Lower lobe of right lung (tissue), 2 donors: ENCODE results near the gene OTOP1. TPM values are rescaled to one million over a fixed set of nuclear protein-coding genes. Genes with fewer than 3 reads are reported as not detected.
"Not testable (repeated sequence)": the region's sequence is repeated elsewhere in the genome, so short reads cannot be mapped to it uniquely, and the experiment has no call there.

ENCODE experiments used
- ATAC-seq, 2 donors: fragments of 200-7000 bp; cut with Tn5 transposase; one replicate each; pipeline ENCODE4 v1.9.1; 2020 to 2022; ENCODE audit warnings: mild to moderate bottlenecking in 2 of 2, moderate library complexity in 2 of 2
- DNase-seq: peaks from one replicate; pipeline ENCODE4 v3.0.0-alpha.2; 2020
- H3K27ac ChIP-seq: fragments of 200-600 bp; one replicate; pipeline ENCODE4 v1.8.0; 2022
- H3K27me3 ChIP-seq: fragments of 200-600 bp; one replicate; pipeline ENCODE4 v1.8.0; 2022; ENCODE audit warnings: low read depth
- H3K36me3 ChIP-seq: fragments of 200-600 bp; one replicate; pipeline ENCODE4 v1.8.0; 2022; ENCODE audit warnings: mild to moderate bottlenecking
- H3K4me1 ChIP-seq: fragments of 200-600 bp; one replicate; pipeline ENCODE4 v1.8.0; 2022
- H3K4me3 ChIP-seq: fragments of 200-600 bp; one replicate; pipeline ENCODE4 v1.8.0; 2022; ENCODE audit warnings: mild to moderate bottlenecking
- H3K9me3 ChIP-seq: fragments of 200-600 bp; one replicate; pipeline ENCODE4 v1.8.0; 2022
- intact Hi-C: fragments of 100-400 bp; cut with DNase I; formaldehyde crosslinking; loops from one replicate; pipeline ENCODE4 v1.11.0; 2022
- total RNA-seq: library from RNA; stranded (reverse); fragmentation: NEBNext Ultra II Directional; extraction: Animal tissue kit (Norgen Biotek cat#: 25700); gene quantifications from one replicate; pipeline ENCODE4 v1.2.1, GENCODE V29; 2021
- TF ChIP-seq, protein P1 (sequence below): fragments of 200-600 bp; IDR thresholded peaks from one replicate; pipeline ENCODE4 v1.8.0; 2022; ENCODE audit warnings: antibody characterized with exemption, mild to moderate bottlenecking
- donor health status: DM: no; HTN: yes; CAD: no; lungs with severe emphysema.

OTOP1 gene
- total RNA-seq, 1 donor from 2014 or later, result not detected

DNA sequence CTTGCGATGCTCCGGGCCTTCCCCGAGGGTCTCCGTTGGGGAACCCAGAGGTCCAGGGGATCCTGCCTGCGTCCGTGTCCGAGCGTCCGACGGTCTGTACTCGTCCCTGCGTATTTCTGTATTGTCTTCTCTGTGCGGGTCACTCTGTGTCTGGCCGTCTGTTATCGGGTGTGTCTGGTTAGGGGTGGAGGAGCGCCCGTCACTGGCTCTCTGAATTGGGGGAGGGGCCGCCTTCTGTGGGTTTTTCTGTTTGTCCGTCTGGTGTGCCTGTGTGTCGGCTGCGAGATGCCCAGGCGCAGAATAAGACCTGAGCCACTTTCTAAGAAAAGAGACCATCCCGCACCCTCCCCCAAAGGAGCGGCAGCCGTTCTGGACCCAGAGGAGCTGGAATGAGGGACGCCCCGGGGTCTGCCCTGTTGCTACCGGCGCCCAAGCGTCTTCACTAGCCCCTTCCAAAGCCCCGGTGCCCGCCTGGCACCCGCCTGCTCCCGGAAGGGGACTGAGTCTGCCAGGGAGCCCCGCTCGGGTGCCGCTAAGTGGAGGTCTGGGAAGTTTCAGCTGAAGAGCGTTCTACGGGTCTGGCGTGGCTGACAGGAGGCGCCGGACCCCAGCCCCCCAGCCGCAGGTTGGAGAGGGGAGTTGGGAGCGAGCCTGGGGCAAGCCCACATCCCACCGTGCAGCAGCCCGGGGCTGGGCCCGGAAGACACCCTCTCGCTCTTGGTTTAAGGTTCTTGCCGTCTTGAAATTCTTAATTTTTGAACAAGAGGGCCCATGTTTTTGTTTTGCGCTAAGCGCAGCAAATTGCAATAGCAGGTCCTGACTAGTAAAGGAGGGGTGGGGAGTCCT is 1.0 kb upstream of the OTOP1 start:
- Histone ChIP-seq H3K27me3 (peaks cover 45% of the 10 kb centered on the region), H3K4me1 (no peaks in the 10 kb centered on the region), H3K9me3 (no peaks in the 10 kb centered on the region), H3K4me3 (no peak overlapping the region), H3K36me3 (no peaks in the 10 kb centered on the region), H3K27ac (no peak overlapping the region)
- no peak for DNase-seq
- ATAC-seq, result no peak
- intact Hi-C loops, result no loop called here
- TF ChIP-seq, protein P1, sequence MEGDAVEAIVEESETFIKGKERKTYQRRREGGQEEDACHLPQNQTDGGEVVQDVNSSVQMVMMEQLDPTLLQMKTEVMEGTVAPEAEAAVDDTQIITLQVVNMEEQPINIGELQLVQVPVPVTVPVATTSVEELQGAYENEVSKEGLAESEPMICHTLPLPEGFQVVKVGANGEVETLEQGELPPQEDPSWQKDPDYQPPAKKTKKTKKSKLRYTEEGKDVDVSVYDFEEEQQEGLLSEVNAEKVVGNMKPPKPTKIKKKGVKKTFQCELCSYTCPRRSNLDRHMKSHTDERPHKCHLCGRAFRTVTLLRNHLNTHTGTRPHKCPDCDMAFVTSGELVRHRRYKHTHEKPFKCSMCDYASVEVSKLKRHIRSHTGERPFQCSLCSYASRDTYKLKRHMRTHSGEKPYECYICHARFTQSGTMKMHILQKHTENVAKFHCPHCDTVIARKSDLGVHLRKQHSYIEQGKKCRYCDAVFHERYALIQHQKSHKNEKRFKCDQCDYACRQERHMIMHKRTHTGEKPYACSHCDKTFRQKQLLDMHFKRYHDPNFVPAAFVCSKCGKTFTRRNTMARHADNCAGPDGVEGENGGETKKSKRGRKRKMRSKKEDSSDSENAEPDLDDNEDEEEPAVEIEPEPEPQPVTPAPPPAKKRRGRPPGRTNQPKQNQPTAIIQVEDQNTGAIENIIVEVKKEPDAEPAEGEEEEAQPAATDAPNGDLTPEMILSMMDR, result no peak

DNA sequence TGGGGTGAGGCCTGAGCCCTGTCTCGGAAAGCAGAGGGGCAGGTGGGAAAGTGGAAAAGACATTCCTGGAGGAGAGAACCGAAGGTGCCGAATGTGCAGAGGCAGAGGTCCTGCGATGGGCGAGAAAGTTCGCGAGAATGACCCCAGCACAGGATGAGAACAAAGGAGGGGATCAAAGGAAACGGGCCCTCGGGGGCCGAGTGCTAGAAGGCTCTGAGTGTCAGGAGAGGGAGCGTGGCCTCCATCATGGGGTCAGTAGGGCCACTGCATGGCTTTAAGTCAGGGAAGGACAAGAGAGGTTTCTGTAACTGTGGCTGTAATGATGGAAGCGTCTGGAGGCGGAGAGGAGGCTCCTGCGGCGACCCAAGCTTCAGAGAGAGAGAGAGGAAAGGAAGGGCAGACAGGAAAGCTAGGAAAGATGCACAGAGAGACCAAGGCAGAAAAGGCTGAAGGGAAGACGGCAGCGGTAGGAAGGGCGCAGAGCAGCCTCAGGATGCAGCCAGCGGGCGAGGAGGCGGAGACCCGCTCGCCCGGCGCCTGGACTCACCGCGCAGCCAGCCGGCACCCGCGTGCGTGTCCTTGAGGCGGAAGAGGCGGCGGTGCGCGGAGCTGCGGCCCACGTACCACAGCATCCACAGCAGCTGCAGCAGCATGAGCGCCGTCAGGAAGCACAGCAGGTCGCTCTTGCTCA is 669 bp downstream of the OTOP1 start:
- no peak overlapping the region for H3K27ac ChIP-seq
- peaks cover 57% of the 10 kb centered on the region for H3K27me3 ChIP-seq
- TF ChIP-seq, protein P1, result no peak
- intact Hi-C loops, result no loop called here
- no peak for DNase-seq
- no peaks in the 10 kb centered on the region for H3K9me3 ChIP-seq
- H3K4me1 ChIP-seq, result no peaks in the 10 kb centered on the region
- H3K36me3 ChIP-seq, result no peaks in the 10 kb centered on the region
- no peak overlapping the region for H3K4me3 ChIP-seq
- no peak for ATAC-seq

DNA sequence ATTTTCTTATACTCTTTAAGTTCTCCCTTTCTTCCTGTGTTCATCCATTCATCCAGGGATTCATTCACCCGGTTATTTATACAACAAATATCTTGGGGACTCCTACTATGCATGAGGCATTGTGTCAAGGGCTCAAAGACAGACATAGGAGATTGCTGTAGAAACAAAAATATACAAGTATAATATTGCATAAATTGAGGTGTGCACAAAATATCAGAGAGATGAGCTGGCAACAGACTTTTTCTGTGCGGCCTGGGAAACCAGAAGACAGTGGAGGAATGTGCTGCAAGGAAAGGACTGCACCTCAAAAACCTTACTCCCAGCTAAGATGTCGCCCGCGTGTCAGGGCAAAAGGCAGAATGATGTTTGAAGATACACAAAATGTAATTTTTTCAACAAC is 9.6 kb downstream of the OTOP1 start:
- H3K4me3 ChIP-seq, result no peak overlapping the region
- H3K9me3 ChIP-seq, result no peaks in the 10 kb centered on the region
- H3K4me1 ChIP-seq, result no peaks in the 10 kb centered on the region
- ATAC-seq (no peak), DNase-seq (no peak)
- no peak overlapping the region for H3K27ac ChIP-seq
- H3K36me3 ChIP-seq, result no peaks in the 10 kb centered on the region
- intact Hi-C loops, result no loop called here
- peaks cover 8% of the 10 kb centered on the region for H3K27me3 ChIP-seq
- TF ChIP-seq, protein P1, result no peak

DNA sequence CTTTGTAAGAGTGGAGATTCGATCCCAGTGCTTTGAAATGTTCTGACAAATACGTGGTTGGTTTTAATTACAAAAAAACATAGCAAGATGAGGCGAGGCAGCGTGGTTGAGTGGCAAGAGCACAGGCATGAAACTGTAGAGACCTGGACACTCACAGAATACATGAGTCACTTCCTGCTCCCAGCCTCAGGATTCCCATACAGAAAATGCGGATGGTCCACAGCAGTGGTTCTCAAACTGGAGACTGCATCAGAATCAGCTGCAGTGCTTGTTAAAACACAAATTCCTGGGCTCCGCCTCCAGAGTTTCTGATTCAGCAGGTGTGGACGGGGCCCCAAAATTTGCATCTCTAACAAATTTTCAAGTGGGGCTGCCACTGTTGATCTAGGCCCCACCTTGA is 10.1 kb downstream of the OTOP1 start:
- no peaks in the 10 kb centered on the region for H3K36me3 ChIP-seq
- H3K4me1 ChIP-seq, result no peaks in the 10 kb centered on the region
- H3K27me3 ChIP-seq, result peaks cover 4% of the 10 kb centered on the region
- H3K27ac ChIP-seq, result no peak overlapping the region
- H3K9me3 ChIP-seq, result no peaks in the 10 kb centered on the region
- intact Hi-C loops, result no loop called here
- TF ChIP-seq, protein P1, result no peak
- DNase-seq, result no peak
- no peak overlapping the region for H3K4me3 ChIP-seq
- ATAC-seq, result no peak

DNA sequence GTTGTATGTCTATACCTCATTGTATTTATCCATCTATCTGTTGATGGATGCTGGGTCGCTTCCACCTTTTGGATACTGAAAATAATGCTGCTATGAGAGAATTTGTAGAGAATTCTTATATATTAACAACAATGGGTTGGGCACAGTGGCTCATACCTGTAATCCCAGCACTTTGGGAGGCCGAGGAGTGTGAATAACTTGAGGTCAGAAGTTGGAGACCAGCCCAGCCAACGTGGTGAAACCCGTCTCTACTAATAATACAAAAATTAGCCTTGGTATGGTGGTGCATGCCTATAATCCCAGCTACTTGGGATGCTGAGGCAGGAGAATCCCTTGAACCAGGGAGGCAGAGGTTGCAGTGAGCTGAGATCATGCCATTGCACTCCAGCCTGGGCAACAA is 13.1 kb downstream of the OTOP1 start:
- H3K27ac ChIP-seq, H3K4me3 ChIP-seq, H3K36me3 ChIP-seq, H3K4me1 ChIP-seq, ATAC-seq, intact Hi-C loops, DNase-seq, H3K9me3 ChIP-seq: not testable (repeated sequence)
- H3K27me3 ChIP-seq, result peaks cover 13% of the 10 kb centered on the region

DNA sequence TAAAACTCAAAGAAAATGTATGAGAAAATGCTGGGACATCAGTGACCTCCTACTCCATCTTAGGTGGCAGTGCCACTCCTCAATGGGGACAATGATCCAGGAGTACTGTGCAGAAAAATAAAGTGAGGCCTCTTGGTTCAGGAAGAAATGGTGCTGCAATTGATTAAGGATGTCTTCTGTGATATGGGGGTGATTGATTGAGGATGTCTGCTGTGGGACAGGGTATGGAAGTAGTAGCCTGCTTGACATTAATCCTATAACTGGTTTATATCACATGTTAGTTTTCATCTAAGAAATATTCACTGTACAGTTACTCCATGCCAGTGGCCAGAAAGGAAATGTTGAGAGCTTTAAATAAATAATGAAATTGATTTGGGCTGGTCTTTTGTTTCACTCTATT is 20.5 kb downstream of the OTOP1 start:
- no peaks in the 10 kb centered on the region for H3K9me3 ChIP-seq
- H3K27ac ChIP-seq, result no peak overlapping the region
- intact Hi-C loops, result no loop called here
- ATAC-seq, result no peak
- H3K4me3 ChIP-seq, result no peak overlapping the region
- no peaks in the 10 kb centered on the region for H3K36me3 ChIP-seq
- TF ChIP-seq, protein P1, result no peak
- H3K27me3 ChIP-seq, result peaks cover 13% of the 10 kb centered on the region
- H3K4me1 ChIP-seq, result no peaks in the 10 kb centered on the region
- DNase-seq, result no peak
